Gastroesophageal sphincter (tissue), 4 donors: ENCODE measurements around the gene SIPA1L3. TPM values are rescaled to one million over a fixed set of nuclear protein-coding genes. Genes with fewer than 3 reads are reported as not detected.

Source experiments
- ATAC-seq: fragments of 150-250 bp; one replicate; pipeline ENCODE4 v1.9.1; 2016; ENCODE audit warnings: mild to moderate bottlenecking, moderate library complexity
- H3K27ac ChIP-seq, 4 donors: fragments of 200-600 bp; sonication (generic) in 3 of 4; 1 replicate in 3 of 4; 2 replicates in 1 of 4; pipeline ENCODE4 v1.5.1; 2016 to 2019
- H3K27me3 ChIP-seq: fragments of 200-600 bp; sonication (generic); one replicate; pipeline ENCODE4 v1.5.1; 2019
- H3K36me3 ChIP-seq, 2 donors: fragments of 200-600 bp; sonication (generic); one replicate each; pipeline ENCODE4 v1.5.1; 2019; ENCODE audit warnings: control low read depth in 1 of 2
- H3K4me1 ChIP-seq, 3 donors: fragments of 200-600 bp; sonication (generic); 1 replicate in 2 of 3; 2 replicates in 1 of 3; pipeline ENCODE4 v1.5.1; 2016 to 2019; ENCODE audit warnings: control low read depth in 2 of 3
- H3K4me3 ChIP-seq, 2 donors: fragments of 200-600 bp; sonication (generic); one replicate each; pipeline ENCODE4 v1.5.1; 2019; ENCODE audit warnings: mild to moderate bottlenecking in 1 of 2, moderate library complexity in 1 of 2
- H3K9me3 ChIP-seq, 3 donors: fragments of 200-600 bp; sonication (generic); one replicate each; pipeline ENCODE4 v1.5.1; 2017 to 2019; ENCODE audit warnings: control low read depth in 2 of 3
- CTCF ChIP-seq, 4 experiments: fragments of 200-600 bp in 2 of 4; fragments of 450-650 bp in 2 of 4; sonication (generic) in 1 of 4; IDR thresholded peaks; one replicate each; pipeline ENCODE4 v1.5.1; 2017 to 2019; ENCODE audit warnings: antibody characterized with exemption in 4 of 4, mild to moderate bottlenecking in 2 of 4, moderate library complexity in 2 of 4
- EP300 ChIP-seq: sonication (generic); formaldehyde crosslinking; IDR thresholded peaks from one replicate; pipeline ENCODE4 v1.6.1; 2017; ENCODE audit warnings: antibody characterized with exemption, mild to moderate bottlenecking
- POLR2A ChIP-seq, 2 donors: fragments of 450-650 bp; IDR thresholded peaks; one replicate each; pipeline ENCODE4 v1.6.1; 2017; ENCODE audit warnings: antibody characterized with exemption in 2 of 2, mild to moderate bottlenecking in 2 of 2, moderate library complexity in 1 of 2
- POLR2AphosphoS5 ChIP-seq: sonication (generic); formaldehyde crosslinking; IDR thresholded peaks from one replicate; pipeline ENCODE4 v1.6.1; 2017; ENCODE audit warnings: antibody characterized with exemption
- WGBS, 2 donors: methylation state at CpG; one replicate each; pipeline ENCODE4 v1.1.5; 2018; ENCODE audit warnings: low coverage in 1 of 2; 5-methylcytosine and 5-hydroxymethylcytosine counted together
- total RNA-seq, 4 donors: library from RNA; depleted of rRNA; stranded (reverse); fragments of >200 nt; gene quantifications; one replicate each; pipeline ENCODE4 v1.1.0, GENCODE V29; 2016

The SIPA1L3 gene
- total RNA-seq, 4 donors from 2014 or later: 5.9 to 20.2 (median 11.8) TPM

- WGBS, 2 donors: 66 to 81% methylated on average over 2 to 7 of the region's 7 CpGs
- no peaks in the 10 kb centered on the region for H3K36me3 ChIP-seq
- H3K4me1 ChIP-seq: peaks cover 0 to 16% (median 0%) of the 10 kb centered on the region in 3 donors
These were observed 152.9 kb downstream of the SIPA1L3 start for GRCh38 chr19:38059897-38060296.

GRCh38 chr19:38060331-38060730 is 153.3 kb downstream of the SIPA1L3 start:
- TF ChIP-seq POLR2AphosphoS5 (no peak), EP300 (no peak), POLR2A (IDR thresholded peaks at IDR 0.05) (no peak), CTCF (IDR thresholded peaks at IDR 0.05) (no peak)
- no peak overlapping the region for H3K4me3 ChIP-seq
- no peak for ATAC-seq
- H3K4me1 ChIP-seq: peaks cover 0 to 12% (median 0%) of the 10 kb centered on the region in 3 donors
- 88 to 97% methylated on average over 3 to 7 of the region's 7 CpGs for WGBS, 2 donors
- no peaks in the 10 kb centered on the region for H3K9me3 ChIP-seq
- no peak overlapping the region for H3K27ac ChIP-seq
- no peaks in the 10 kb centered on the region for H3K36me3 ChIP-seq
- H3K27me3 ChIP-seq: no peaks in the 10 kb centered on the region

More at GRCh38 chr19:38059897-38060296, 152.9 kb downstream of the SIPA1L3 start:
- H3K27ac ChIP-seq: no peak overlapping the region
- H3K4me3 ChIP-seq: no peak overlapping the region
- TF ChIP-seq CTCF (IDR thresholded peaks at IDR 0.05) (no peak), POLR2AphosphoS5 (no peak), POLR2A (IDR thresholded peaks at IDR 0.05) (no peak), EP300 (no peak)
- H3K9me3 ChIP-seq: no peaks in the 10 kb centered on the region
- ATAC-seq: no peak
- no peaks in the 10 kb centered on the region for H3K27me3 ChIP-seq

GRCh38 chr19:38061294-38061693 is 154.3 kb downstream of the SIPA1L3 start:
- 82 to 87% methylated on average over 3 to 4 of the region's 7 CpGs for WGBS, 2 donors
- no peak overlapping the region for H3K27ac ChIP-seq
- no peak overlapping the region for H3K4me3 ChIP-seq
- no peak for ATAC-seq
- no peaks in the 10 kb centered on the region for H3K9me3 ChIP-seq
- H3K27me3 ChIP-seq: no peaks in the 10 kb centered on the region
- peaks cover 0 to 11% (median 0%) of the 10 kb centered on the region in 3 donors for H3K4me1 ChIP-seq
- no peaks in the 10 kb centered on the region for H3K36me3 ChIP-seq
- TF ChIP-seq CTCF (IDR thresholded peaks at IDR 0.05): no peak
- TF ChIP-seq EP300: no peak
- TF ChIP-seq POLR2A (IDR thresholded peaks at IDR 0.05): no peak
- no peak for TF ChIP-seq POLR2AphosphoS5

GRCh38 chr19:38062959-38063761 is 156.2 kb downstream of the SIPA1L3 start:
- peak overlapping the region in 2 of 4 donors; percentile 14 to 37 for H3K27ac ChIP-seq
- no peak for ATAC-seq
- no peak for TF ChIP-seq POLR2A (IDR thresholded peaks at IDR 0.05)
- TF ChIP-seq CTCF (IDR thresholded peaks at IDR 0.05): no peak
- no peak for TF ChIP-seq EP300
- no peak for TF ChIP-seq POLR2AphosphoS5

GRCh38 chr19:38063928-38064327 is 156.9 kb downstream of the SIPA1L3 start:
- peak overlapping the region in 1 of 4 donors; percentile 37 for H3K27ac ChIP-seq
- no peaks in the 10 kb centered on the region for H3K27me3 ChIP-seq
- WGBS, 2 donors: 100% methylated on average over 2 of the region's 6 CpGs; no CpG with 5 or more reads in 1 of the 2 donors
- H3K9me3 ChIP-seq: no peaks in the 10 kb centered on the region
- H3K4me1 ChIP-seq: peaks cover 0 to 11% (median 0%) of the 10 kb centered on the region in 3 donors
- TF ChIP-seq POLR2A (IDR thresholded peaks at IDR 0.05): no peak
- no peak for TF ChIP-seq POLR2AphosphoS5
- no peak for TF ChIP-seq CTCF (IDR thresholded peaks at IDR 0.05)
- no peak for TF ChIP-seq EP300
- ATAC-seq: no peak
- no peaks in the 10 kb centered on the region for H3K36me3 ChIP-seq
- no peak overlapping the region for H3K4me3 ChIP-seq

More at GRCh38 chr19:38062959-38063761, 156.2 kb downstream of the SIPA1L3 start:
- Histone ChIP-seq H3K9me3 (no peaks in the 10 kb centered on the region), H3K36me3 (no peaks in the 10 kb centered on the region), H3K4me1 (peaks cover 0 to 11% (median 0%) of the 10 kb centered on the region in 3 donors), H3K27me3 (no peaks in the 10 kb centered on the region), H3K4me3 (no peak overlapping the region)
- 37 to 80% methylated on average over 2 of the region's 21 CpGs for WGBS, 2 donors
